ENCODE measurements around the gene GPR135.

GPR135 gene

DNA sequence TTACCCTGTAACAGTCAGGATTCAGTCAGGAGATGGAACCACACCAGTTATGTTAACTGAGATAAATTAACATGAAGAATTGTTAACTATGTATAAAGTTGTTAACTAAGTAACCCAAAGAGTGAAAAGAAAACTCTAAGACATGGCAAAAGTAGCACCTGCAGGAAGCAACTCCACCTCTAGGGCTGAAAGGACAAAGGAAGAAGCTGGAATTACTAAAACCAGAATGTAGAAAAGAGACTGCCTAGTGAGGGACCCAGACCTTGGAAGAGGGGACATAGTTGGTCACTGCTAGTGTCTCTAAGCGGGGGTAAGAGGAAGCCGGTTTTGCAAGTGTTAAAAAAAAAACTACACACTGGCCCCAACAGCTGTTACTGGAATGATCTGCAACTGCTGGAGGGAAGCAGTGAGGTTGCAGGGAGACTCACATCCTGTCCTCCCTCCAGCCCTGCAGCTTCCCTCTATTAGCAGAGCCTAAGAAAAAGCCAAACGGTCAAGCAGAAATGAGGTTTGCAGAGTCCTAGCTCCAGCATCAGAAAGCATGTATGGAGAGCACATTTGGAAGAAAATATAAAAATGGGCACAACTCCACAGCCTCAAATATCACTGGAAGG lies 39.8 kb downstream of the GPR135 start:
- no peak for DNase-seq (ENCODE audit: low read depth in 2 of 3, low spot score in 2 of 3)

DNA sequence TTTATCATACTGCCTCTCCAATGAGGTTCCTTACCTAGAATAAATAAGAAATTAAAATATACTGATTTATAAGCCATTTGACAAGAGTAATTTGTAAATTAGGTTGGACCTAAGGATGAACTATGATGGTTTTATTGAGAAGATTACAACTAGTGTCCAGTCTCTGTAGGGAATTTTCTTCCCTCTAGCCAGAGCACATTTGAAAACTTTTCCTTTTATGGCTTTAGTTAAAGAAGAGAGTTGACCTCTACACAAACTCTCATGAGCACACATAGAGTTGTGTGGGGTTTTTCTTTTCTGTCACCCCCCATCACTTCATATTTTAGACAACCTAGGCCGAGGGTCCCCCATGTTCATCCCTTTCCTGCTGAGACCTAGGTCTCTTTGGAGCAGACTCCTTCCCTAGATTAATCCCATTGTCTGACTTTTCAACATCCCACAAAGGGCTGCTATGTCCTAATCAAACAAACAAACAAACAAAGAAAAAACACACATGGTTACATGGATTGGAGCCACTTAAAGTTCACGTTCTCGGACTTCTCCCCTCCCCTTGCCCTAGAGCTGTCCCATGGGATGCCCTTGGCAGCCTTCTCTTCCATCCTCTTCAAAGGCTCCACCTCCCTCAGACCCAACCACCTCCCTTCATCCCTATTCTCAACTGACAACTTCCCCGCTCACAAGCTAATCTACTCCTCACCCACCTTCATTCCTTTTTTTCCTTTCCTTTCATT lies 40.7 kb downstream of the GPR135 start:
- no peak for DNase-seq (ENCODE audit: low read depth in 2 of 3, low spot score in 2 of 3)

DNA sequence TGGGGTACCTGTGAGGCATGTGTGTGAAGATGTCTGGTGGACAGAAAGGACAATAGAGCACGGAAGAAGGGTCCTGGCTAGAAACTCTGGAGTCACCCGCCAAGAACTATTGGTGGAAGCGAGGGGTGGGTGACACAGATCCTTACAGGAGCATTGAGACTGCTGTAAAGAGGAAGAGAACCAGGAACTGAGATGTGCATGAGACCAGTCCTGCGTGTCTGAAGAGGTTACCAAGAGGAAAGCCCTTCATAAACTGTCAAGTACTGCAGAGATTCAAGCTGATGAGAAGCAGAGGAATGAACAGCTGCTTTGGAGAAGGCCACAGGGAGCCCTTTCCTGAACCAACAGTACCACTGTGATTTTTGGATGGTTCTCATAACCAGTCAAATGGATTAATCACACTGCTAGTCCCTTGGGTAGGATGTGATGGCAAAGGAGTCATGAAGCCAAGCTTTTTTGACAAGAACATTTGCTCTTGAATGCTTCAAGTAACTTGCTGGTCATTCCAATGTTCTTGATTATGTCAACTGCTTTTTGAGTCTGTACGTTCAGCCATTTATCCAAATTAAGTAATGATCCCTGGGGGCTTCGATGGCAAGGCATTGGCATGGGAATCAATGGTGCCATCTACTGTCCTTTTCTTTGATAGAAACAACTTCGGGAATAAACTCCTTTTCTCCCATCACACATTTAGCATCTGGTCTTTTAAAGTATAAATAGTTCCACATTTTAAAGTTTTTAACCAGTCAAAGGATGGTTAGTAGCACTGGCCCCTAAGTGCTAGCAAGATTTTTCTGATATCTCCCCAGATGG lies 42.9 kb downstream of the GPR135 start:
- DNase-seq (ENCODE audit: low read depth in 2 of 3, low spot score in 2 of 3): no peak

DNA sequence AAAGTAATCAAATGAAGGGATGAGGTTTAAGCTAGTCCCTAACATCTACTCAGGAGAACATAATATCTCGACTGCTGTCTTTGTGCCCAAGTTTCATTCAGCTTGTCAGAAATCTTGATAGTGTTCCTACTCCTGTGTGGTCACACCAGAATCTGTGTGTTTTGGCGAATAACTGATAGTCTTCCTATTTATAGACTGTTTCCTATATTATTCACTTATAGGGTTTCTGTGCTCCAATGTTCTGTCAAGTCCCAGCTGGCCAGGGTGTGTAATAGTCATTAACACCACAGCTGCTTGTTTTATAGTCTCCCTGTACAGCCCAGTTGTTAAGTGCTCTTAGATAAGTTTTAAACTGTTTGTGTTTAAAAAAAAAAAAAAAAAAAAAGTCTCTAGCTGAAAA lies 45.9 kb downstream of the GPR135 start:
- DNase-seq (ENCODE audit: low read depth in 2 of 3, low spot score in 2 of 3): no peak

DNA sequence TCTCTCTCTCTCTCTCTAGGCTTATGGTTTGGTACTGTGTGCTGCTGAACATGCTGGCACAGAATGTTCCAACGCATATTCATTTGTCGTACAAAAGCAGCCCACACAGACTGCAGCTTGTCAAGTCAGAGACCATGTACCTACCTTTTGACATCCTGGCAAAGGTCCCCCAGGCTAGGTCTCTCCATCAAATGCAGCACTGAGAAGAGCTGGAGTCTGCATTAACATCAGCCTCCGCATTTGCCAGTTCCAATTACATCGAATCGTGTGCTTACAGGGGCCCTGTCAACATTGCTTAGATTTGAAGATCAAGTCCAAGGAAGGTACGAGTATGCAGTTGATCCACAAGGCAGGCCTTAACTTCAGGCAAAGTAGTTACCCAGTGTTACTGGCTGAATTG lies 47.9 kb downstream of the GPR135 start:
- DNase-seq (ENCODE audit: low read depth in 2 of 3, low spot score in 2 of 3): no peak

DNA sequence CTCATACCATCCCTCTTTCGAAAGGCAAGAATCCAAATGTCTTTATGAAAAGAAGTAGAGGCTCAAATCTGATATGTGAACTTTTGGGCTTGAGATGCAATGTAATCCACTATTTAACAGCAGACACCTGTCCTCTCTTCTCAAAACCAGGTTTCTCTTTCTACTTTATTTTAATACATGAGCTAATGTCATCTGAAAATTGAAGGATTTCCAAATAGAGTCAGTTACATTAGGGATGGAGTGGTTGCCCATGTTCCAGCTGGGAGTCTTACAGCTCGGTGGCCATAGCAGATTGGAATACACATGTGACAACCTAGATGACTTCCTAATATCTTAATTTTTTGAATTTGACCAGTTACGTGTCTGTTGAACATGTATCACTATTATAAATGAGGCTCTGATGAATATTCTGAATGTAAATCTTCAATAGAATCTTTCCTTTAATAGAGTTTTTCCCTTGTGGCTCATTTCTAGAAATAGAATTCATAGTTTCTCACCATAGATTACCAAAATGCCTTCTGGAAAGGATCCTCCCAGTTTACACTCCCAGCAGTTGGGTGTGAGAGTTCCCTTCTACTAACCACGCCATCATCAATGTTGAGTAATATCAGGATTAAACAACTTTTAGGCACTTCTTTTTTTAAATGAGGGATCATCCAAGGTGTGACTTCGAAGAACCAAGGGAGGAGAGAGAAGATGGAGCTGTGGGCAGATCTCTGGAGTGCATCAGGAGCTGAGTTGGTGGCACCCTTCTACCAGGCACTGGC lies 49.2 kb downstream of the GPR135 start:
- no peak for DNase-seq (ENCODE audit: low read depth in 2 of 3, low spot score in 2 of 3)

Measured in activated CD8-positive, alpha-beta memory T cell treated with anti-CD3 and anti-CD28 coated beads for 48 hours (primary cell).